Cardiac fibroblast (primary cell): ENCODE results near the gene SPTBN1.
A peak's percentile ranks its signal among the peaks of the same experiment; 100 is the strongest.

Experiments
- DNase-seq, 2 donors: peaks; one replicate each; pipeline versions ENCODE4 v3.0.0 to v3.0.0-alpha.2; 2010; ENCODE audit warnings: low read depth in 2 of 2
- H3K4me3 ChIP-seq, 2 donors: replicated peaks in 1 of 2; 1 replicate in 1 of 2; 2 replicates in 1 of 2; pipeline ENCODE4 v1.5.1; 2011; ENCODE audit warnings: low read depth in 2 of 2, low read length in 2 of 2, mild to moderate bottlenecking in 2 of 2, moderate library complexity in 1 of 2
- CTCF ChIP-seq: IDR thresholded peaks from one replicate; pipeline ENCODE4 v1.5.1; 2011; ENCODE audit warnings: low read depth, mild to moderate bottlenecking, low read length, inconsistent platforms

SPTBN1 gene

DNA sequence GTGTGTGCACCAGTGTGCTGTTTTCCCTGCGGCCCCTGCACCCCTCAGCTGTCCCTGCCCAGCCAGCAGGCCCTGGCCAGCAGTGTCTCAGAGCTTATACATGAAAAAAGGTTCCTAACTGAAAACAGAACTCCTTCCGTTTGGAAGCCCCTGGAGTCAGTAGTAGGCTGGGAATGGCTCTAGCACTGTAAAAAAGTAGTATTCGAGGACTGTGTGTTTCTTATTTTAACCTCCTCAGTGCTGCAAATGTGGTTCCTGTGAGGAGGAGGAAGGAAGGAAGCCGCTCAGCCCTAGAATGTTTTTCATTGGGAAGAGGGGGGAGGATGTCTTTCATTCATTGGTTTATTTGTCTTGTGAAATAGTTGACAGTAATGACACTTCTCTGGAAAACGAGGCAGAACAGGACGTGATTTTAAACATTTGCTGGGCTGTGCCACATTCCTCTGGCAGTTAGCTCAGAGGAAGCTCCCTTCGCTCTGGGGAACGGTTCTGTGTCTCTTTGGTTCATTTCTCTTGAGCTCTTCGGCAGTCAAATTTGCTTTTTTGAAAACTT is 103.5 kb downstream of the SPTBN1 start:
- peak overlapping the region; percentile 55 to 82 for H3K4me3 ChIP-seq
- no peak for TF ChIP-seq CTCF
- DNase-seq = peak; percentile 87 to 95

- peak; percentile 85 to 87 for DNase-seq
These were observed 104.2 kb downstream of the SPTBN1 start for GRCh38 chr2:54560146-54560881.

DNA sequence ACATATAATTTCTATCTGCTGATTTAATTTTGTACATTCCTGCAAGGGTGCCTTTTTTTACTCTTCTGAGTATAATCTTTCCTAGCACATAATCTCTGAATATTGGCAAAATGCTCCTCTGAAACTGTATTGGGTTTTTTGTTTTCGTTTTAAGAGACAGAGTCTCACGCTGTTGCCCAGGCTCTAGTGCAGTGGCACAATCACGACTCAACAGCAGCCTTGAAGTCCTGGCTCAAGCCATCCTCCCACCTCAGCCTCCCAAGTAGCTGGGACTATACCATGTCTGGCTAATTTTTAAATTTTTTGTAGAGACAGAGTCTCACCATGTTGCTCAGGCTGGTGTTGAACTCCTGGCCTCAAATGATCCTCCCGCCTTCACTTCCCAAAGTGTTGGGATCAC is 104.9 kb downstream of the SPTBN1 start:
- no peak for DNase-seq
- TF ChIP-seq CTCF = no peak
- H3K4me3 ChIP-seq = peak overlapping the region in 1 of 2 donors; percentile 82

More at GRCh38 chr2:54560146-54560881, 104.2 kb downstream of the SPTBN1 start:
- no peak for TF ChIP-seq CTCF
- peak overlapping the region; percentile 55 to 82 for H3K4me3 ChIP-seq

- no peak for TF ChIP-seq CTCF
- DNase-seq = no peak
- no peak overlapping the region for H3K4me3 ChIP-seq
These were observed 108.3 kb downstream of the SPTBN1 start for GRCh38 chr2:54564439-54564838.

DNA sequence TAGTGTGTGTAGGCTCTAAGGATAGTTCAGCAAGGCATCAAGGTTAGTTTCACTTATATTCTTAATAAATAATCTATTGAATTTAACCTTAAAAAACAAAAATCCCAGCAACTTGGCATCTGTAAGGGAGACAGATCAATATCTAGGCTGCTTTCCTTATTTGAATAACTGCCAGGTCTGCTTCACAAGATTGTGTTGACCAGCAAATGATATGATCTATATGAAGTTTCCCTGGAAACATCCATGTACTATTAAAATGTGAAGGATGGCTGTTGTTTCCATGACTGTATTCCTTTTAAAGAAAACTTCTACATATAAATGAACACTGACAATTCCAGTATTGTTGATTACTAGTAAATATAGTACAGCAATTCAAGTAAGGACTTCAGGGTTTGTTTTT is 109.4 kb downstream of the SPTBN1 start:
- no peak overlapping the region for H3K4me3 ChIP-seq
- DNase-seq = no peak
- TF ChIP-seq CTCF = no peak

GRCh38 chr2:54566896-54567295 is 110.8 kb downstream of the SPTBN1 start:
- DNase-seq = no peak
- TF ChIP-seq CTCF = no peak
- H3K4me3 ChIP-seq = no peak overlapping the region
